IPS DF 6.9 (cell line): ENCODE results near the gene ACACA.

Source experiments
- DNase-seq: peaks from one replicate; pipeline ENCODE4 v3.0.0-alpha.2; 2013; ENCODE audit warnings: low read depth, low spot score
- H3K27ac ChIP-seq: one replicate; pipeline ENCODE4 v1.5.1; 2013; ENCODE audit warnings: low read length, control low read depth
- H3K27me3 ChIP-seq: 2 replicates; pipeline ENCODE4 v1.6.1; 2013; ENCODE audit warnings: mild to moderate bottlenecking, low read length; ENCODE audit not compliant: control insufficient read depth, insufficient read depth
- H3K36me3 ChIP-seq: 2 replicates; pipeline ENCODE4 v1.6.1; 2013; ENCODE audit warnings: low read length; ENCODE audit not compliant: control insufficient read depth, insufficient read depth
- H3K4me1 ChIP-seq: 2 replicates; pipeline ENCODE4 v1.6.1; 2013; ENCODE audit warnings: low read length; ENCODE audit not compliant: control insufficient read depth, insufficient read depth
- H3K4me3 ChIP-seq: 2 replicates; pipeline ENCODE4 v1.5.1; 2013; ENCODE audit warnings: mild to moderate bottlenecking, low read length
- H3K9me3 ChIP-seq: 2 replicates; pipeline ENCODE4 v1.6.1; 2013; ENCODE audit warnings: low read length, inconsistent platforms; ENCODE audit not compliant: control insufficient read depth, insufficient read depth
- WGBS: extraction: QIAGEN DNeasy Blood & Tissue Kit; methylation state at CpG from one replicate; pipeline ENCODE4 v1.1.7; 2013; ENCODE audit warnings: mixed read lengths, missing lambda C conversion rate; ENCODE audit not compliant: insufficient read length, insufficient coverage; 5-methylcytosine and 5-hydroxymethylcytosine counted together

The ACACA gene

DNA sequence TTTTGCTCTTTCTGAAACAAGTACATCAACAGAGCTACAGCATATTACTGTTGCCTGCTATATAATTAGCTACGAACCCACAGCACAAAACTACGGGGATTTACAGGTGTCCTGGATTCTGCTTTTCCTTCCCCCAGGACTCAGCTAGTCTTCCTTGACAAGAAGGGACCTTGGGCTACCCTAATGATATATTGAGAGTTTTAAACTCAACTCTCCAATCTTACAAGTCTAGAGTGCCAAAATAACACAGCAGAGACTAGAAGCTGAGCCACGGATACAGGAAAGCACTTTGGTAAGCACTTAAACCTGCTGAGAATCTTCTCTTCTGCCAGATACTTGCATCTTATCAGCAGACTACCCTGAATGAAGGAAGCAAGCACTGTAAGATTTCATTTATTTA, 192.2 kb downstream of the ACACA start:
- Histone ChIP-seq H3K4me3 (no peak overlapping the region), H3K27ac (no peak overlapping the region), H3K27me3 (no peaks in the 10 kb centered on the region), H3K36me3 (no peaks in the 10 kb centered on the region), H3K4me1 (no peaks in the 10 kb centered on the region), H3K9me3 (no peaks in the 10 kb centered on the region)
- no peak for DNase-seq
- WGBS: no CpG with 5 or more reads among the region's 3 CpGs

GRCh38 chr17:37213927-37214326, 192.7 kb downstream of the ACACA start:
- no peak for DNase-seq
- Histone ChIP-seq H3K4me3 (no peak overlapping the region), H3K36me3 (no peaks in the 10 kb centered on the region), H3K4me1 (no peaks in the 10 kb centered on the region), H3K9me3 (no peaks in the 10 kb centered on the region), H3K27ac (no peak overlapping the region), H3K27me3 (no peaks in the 10 kb centered on the region)
- WGBS: no CpG with 5 or more reads among the region's 2 CpGs

DNA sequence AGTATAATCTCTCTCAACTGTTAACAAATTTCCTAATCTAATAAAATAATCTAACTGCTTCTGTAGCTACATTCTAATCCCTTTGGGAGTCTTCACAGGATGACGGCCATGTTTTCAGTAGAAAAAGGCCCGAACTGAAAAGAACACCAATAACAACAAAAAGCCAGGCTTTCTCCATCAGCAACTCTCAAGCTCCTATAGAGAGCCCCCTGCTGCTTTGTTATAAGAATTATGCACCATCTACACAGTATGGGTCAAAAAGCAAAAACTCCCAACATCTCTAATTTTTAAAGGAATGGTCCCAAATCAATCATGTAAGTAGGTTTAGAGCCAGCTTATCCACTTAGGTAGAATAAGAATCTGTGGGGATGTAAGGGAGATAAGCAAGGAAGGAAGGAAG, 194.5 kb downstream of the ACACA start:
- Histone ChIP-seq H3K4me3 (no peak overlapping the region), H3K9me3 (no peaks in the 10 kb centered on the region), H3K36me3 (no peaks in the 10 kb centered on the region), H3K27me3 (no peaks in the 10 kb centered on the region), H3K27ac (no peak overlapping the region), H3K4me1 (no peaks in the 10 kb centered on the region)
- DNase-seq: no peak
- no CpG with 5 or more reads among the region's 2 CpGs for WGBS

GRCh38 chr17:37211136-37211535, 195.5 kb downstream of the ACACA start:
- DNase-seq: no peak
- Histone ChIP-seq H3K27me3 (no peaks in the 10 kb centered on the region), H3K4me3 (no peak overlapping the region), H3K27ac (no peak overlapping the region), H3K9me3 (no peaks in the 10 kb centered on the region), H3K36me3 (no peaks in the 10 kb centered on the region), H3K4me1 (no peaks in the 10 kb centered on the region)
- WGBS: no CpG with 5 or more reads among the region's 2 CpGs

- H3K4me1 ChIP-seq: no peaks in the 10 kb centered on the region
- no peaks in the 10 kb centered on the region for H3K27me3 ChIP-seq
- H3K9me3 ChIP-seq: no peaks in the 10 kb centered on the region
- H3K4me3 ChIP-seq: no peak overlapping the region
- DNase-seq: no peak
- WGBS: no CpG with 5 or more reads among the region's 1 CpG
- H3K36me3 ChIP-seq: peaks cover 2% of the 10 kb centered on the region; the same call in 1 of the 2 replicates
- H3K27ac ChIP-seq: no peak overlapping the region
These were observed 199.5 kb downstream of the ACACA start for GRCh38 chr17:37207103-37207502.

- Histone ChIP-seq H3K4me1 (no peaks in the 10 kb centered on the region), H3K27me3 (no peaks in the 10 kb centered on the region), H3K9me3 (no peaks in the 10 kb centered on the region), H3K4me3 (no peak overlapping the region), H3K36me3 (peaks cover 2% of the 10 kb centered on the region; the same call in 1 of the 2 replicates), H3K27ac (no peak overlapping the region)
- DNase-seq: no peak
These were observed 200.3 kb downstream of the ACACA start for GRCh38 chr17:37206299-37206698.

- H3K9me3 ChIP-seq: no peaks in the 10 kb centered on the region
- WGBS: no CpG with 5 or more reads among the region's 2 CpGs
- no peak overlapping the region for H3K27ac ChIP-seq
- 0 out of 2 replicates have a peak, but pooled peaks cover 2% of the 10 kb centered on the region for H3K36me3 ChIP-seq
- H3K4me1 ChIP-seq: no peaks in the 10 kb centered on the region
- no peak overlapping the region for H3K4me3 ChIP-seq
- no peaks in the 10 kb centered on the region for H3K27me3 ChIP-seq
- no peak for DNase-seq
These were observed 206.1 kb downstream of the ACACA start for GRCh38 chr17:37200497-37200896.

GRCh38 chr17:37197336-37197735, 209.3 kb downstream of the ACACA start:
- no peak for DNase-seq
- Histone ChIP-seq H3K4me1 (no peaks in the 10 kb centered on the region), H3K27ac (no peak overlapping the region), H3K4me3 (no peak overlapping the region), H3K9me3 (no peaks in the 10 kb centered on the region), H3K36me3 (no peaks in the 10 kb centered on the region), H3K27me3 (no peaks in the 10 kb centered on the region)
- no CpG with 5 or more reads among the region's 2 CpGs for WGBS

GRCh38 chr17:37194208-37194607, 212.4 kb downstream of the ACACA start:
- DNase-seq: no peak
- H3K4me1 ChIP-seq: no peaks in the 10 kb centered on the region
- whole genome bisulfite sequencing: no CpG with 5 or more reads among the region's 1 CpG
- H3K9me3 ChIP-seq: no peaks in the 10 kb centered on the region
- no peak overlapping the region for H3K4me3 ChIP-seq
- H3K27ac ChIP-seq: no peak overlapping the region
- H3K27me3 ChIP-seq: no peaks in the 10 kb centered on the region
- H3K36me3 ChIP-seq: peaks cover 2% of the 10 kb centered on the region; the same call in 1 of the 2 replicates

GRCh38 chr17:37191219-37191618, 215.4 kb downstream of the ACACA start:
- Histone ChIP-seq H3K4me1 (no peaks in the 10 kb centered on the region; the same call in 1 of the 2 replicates), H3K27ac (no peak overlapping the region), H3K4me3 (no peak overlapping the region), H3K36me3 (peaks cover 5% of the 10 kb centered on the region; the same call in 1 of the 2 replicates), H3K9me3 (no peaks in the 10 kb centered on the region), H3K27me3 (no peaks in the 10 kb centered on the region)
- DNase-seq: no peak
- no CpG with 5 or more reads among the region's 2 CpGs for WGBS

DNA sequence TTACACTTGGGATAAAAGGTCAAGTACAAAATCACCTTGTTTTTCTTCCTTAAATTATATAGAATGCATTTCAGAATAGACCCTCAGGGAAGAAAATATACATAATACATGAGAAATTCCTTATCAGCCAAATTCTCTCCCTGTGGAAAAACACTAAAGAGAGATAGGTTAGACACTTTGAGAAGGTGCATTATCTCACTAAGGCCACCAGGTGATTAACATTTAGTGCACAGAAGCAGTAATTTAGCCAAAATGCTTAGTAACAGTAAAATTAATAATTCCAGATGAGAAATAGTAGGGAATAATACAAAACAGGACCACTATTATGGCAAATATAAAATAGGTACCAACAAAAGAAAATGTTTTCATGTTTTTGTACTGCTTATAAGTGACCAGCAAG, 216.1 kb downstream of the ACACA start:
- peaks cover 5% of the 10 kb centered on the region; the same call in 1 of the 2 replicates for H3K36me3 ChIP-seq
- H3K27me3 ChIP-seq: no peaks in the 10 kb centered on the region
- H3K9me3 ChIP-seq: no peaks in the 10 kb centered on the region
- no peak overlapping the region for H3K27ac ChIP-seq
- H3K4me1 ChIP-seq: no peaks in the 10 kb centered on the region; the same call in 1 of the 2 replicates
- no peak for DNase-seq
- no peak overlapping the region for H3K4me3 ChIP-seq
